Tibial artery (tissue), 4 donors: ENCODE measurements around the gene CENPB.

Source experiments
- DNase-seq, 2 donors: peaks; one replicate each; pipeline ENCODE4 v3.0.0-alpha.2; 2019
- H3K27ac ChIP-seq, 2 donors: fragments of 200-600 bp; sonication (generic) in 1 of 2; 1 replicate in 1 of 2; 2 replicates in 1 of 2; pipeline ENCODE4 v1.5.1; 2018 to 2019; ENCODE audit warnings: mild to moderate bottlenecking in 1 of 2
- H3K27me3 ChIP-seq, 2 donors: fragments of 200-600 bp; sonication (generic) in 1 of 2; one replicate each; pipeline versions ENCODE4 v1.5.1 to v1.6.0; 2016 to 2019
- H3K36me3 ChIP-seq, 3 donors: fragments of 200-600 bp; sonication (generic) in 2 of 3; one replicate each; pipeline ENCODE4 v1.5.1; 2016 to 2019; ENCODE audit warnings: mild to moderate bottlenecking in 2 of 3
- H3K4me1 ChIP-seq, 4 donors: fragments of 200-600 bp; sonication (generic) in 2 of 4; 1 replicate in 3 of 4; 2 replicates in 1 of 4; pipeline ENCODE4 v1.5.1; 2016 to 2019
- H3K4me3 ChIP-seq, 2 donors: fragments of 200-600 bp; sonication (generic) in 1 of 2; 1 replicate in 1 of 2; 2 replicates in 1 of 2; pipeline ENCODE4 v1.5.1; 2018 to 2019; ENCODE audit warnings: mild to moderate bottlenecking in 2 of 2
- H3K9me3 ChIP-seq, 3 donors: fragments of 200-600 bp; sonication (generic) in 1 of 3; one replicate each; pipeline ENCODE4 v1.5.1; 2016 to 2019
- intact Hi-C: fragments of 100-400 bp; cut with DNase I; formaldehyde crosslinking; loops from one replicate; pipeline ENCODE4 v1.15.0; 2023; ENCODE audit warnings: low total_unique reads
- TF ChIP-seq, protein P1 (sequence below), 2 experiments: fragments of 200-600 bp in 1 of 2; fragments of 450-650 bp in 1 of 2; IDR thresholded peaks; one replicate each; pipeline ENCODE4 v1.5.1; 2017 to 2019; ENCODE audit warnings: antibody characterized with exemption in 2 of 2, mild to moderate bottlenecking in 1 of 2, moderate library complexity in 1 of 2

Gene CENPB

DNA sequence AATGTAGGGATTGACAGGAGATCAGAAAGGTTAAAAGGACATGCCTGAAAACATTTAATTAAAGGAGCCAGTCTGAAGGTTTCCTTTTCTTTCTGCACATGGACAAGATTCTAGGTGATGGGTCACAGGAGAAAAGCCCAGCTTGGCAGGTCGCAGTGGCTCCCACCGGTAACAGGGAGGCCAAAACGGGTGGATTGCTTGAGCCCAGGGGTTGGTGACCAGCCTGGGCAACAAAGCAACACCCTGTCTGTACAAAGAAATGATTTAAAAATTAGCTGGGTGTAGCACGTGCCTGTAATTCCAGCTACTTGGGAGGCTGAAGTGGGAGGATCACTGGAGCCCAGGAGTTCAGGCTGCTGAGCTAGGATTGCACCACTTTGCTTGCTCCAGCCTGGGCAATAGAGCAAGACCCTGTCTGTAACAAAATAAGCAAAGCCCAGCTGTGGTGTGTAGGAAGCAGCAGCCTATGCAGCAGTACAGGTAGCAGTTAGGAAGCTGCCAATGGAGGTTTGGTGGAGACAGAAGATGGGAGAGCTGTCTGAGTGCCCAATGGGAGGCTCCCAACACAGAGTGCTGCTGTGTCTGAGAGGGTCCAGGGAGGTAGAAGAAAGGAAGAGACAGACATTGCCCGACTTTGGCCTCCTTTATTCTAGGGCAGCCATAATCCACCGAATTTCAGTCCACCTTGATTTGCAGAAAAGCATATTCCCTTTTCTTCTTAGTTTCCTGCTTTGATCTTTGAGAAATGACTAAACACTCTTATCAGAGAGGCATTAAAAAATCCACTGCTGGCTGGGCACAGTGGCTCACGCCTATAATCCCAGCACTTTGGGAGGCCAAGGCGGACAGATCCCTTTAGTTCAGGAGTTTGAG lies 26.7 kb upstream of the CENPB start:
- Histone ChIP-seq H3K27me3 (no peaks in the 10 kb centered on the region), H3K27ac (peak overlapping the region; percentile 82 to 84), H3K36me3 (no peaks in the 10 kb centered on the region), H3K4me1 (peaks cover 0 to 42% (median 26%) of the 10 kb centered on the region in 4 donors), H3K9me3 (no peaks in the 10 kb centered on the region), H3K4me3 (no peak overlapping the region)
- TF ChIP-seq, protein P1, sequence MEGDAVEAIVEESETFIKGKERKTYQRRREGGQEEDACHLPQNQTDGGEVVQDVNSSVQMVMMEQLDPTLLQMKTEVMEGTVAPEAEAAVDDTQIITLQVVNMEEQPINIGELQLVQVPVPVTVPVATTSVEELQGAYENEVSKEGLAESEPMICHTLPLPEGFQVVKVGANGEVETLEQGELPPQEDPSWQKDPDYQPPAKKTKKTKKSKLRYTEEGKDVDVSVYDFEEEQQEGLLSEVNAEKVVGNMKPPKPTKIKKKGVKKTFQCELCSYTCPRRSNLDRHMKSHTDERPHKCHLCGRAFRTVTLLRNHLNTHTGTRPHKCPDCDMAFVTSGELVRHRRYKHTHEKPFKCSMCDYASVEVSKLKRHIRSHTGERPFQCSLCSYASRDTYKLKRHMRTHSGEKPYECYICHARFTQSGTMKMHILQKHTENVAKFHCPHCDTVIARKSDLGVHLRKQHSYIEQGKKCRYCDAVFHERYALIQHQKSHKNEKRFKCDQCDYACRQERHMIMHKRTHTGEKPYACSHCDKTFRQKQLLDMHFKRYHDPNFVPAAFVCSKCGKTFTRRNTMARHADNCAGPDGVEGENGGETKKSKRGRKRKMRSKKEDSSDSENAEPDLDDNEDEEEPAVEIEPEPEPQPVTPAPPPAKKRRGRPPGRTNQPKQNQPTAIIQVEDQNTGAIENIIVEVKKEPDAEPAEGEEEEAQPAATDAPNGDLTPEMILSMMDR (IDR thresholded peaks at IDR 0.05), result no peak
- no peak for DNase-seq
- intact Hi-C loops, result no loop called here

DNA sequence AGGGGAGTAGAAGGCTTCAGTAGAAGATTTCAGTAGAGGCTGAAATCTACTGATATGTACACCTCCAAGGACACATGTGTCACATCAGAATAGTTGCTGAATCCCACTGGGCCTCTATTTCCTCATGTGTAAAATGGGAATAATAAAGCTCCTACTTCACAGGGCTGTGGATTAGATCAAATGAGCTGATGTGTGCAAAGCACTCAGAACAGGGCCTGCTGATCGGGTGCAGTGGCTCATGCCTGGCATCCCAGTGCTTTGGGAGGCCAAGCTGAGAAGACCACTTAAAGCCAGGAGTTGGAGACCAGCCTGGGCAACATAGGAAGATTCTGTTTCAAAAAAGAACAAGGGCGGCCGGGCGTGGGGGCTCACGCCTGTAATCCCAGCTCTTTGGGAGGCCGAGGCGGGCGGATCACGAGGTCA lies 25.7 kb upstream of the CENPB start:
- H3K4me3 ChIP-seq, result no peak overlapping the region
- DNase-seq, result no peak
- H3K27ac ChIP-seq, result peak overlapping the region; percentile 82 to 84
- H3K27me3 ChIP-seq, result no peaks in the 10 kb centered on the region
- intact Hi-C loops, result no loop called here
- H3K9me3 ChIP-seq, result no peaks in the 10 kb centered on the region
- H3K4me1 ChIP-seq, result peaks cover 0 to 51% (median 35%) of the 10 kb centered on the region in 4 donors
- H3K36me3 ChIP-seq, result no peaks in the 10 kb centered on the region
- TF ChIP-seq, protein P1 (IDR thresholded peaks at IDR 0.05), result no peak

DNA sequence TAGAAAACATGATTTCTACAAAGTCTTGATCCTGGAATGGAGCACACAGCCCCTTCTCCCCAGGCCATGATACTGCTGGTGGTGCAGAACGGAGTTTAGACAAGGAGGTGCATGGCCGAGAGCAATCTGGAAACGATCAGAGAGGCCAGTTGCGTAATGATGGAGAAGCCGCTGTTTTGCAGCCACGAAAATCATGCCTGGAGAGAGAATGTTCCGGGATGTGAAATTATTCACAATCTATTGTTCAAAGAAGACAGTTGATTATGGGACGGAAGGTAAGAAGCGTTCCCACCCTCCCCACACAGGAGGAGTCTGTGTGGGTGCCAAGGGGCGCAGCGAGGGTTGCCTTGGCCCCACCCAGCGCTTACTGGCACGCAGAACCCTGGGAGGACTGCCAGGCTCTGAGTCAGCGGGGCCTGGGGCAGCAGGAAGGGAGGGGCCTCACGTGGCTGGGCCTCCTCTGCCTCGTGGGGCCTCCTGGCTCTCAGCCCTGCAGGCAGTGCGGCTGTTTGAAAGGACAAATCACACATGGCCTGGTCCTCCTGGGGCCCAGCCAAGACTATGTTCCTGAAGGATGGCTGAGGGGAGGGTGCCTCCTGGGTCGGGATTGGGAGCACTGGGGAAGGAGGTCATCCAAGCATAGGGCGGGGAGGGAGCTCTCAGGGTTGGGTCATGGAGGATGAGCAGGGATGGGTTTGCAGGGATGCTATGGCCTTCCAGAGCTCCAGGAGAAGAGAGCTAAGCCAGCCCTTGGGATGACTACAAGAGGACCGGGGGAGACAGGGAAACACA lies 25.1 kb upstream of the CENPB start:
- intact Hi-C loops, result no loop called here
- peak overlapping the region; percentile 49 to 61 for H3K4me3 ChIP-seq
- no peaks in the 10 kb centered on the region for H3K36me3 ChIP-seq
- H3K4me1 ChIP-seq, result peaks cover 0 to 57% (median 41%) of the 10 kb centered on the region in 4 donors
- TF ChIP-seq, protein P1 (IDR thresholded peaks at IDR 0.05), result peak in 1 of 2 experiments; percentile 5
- peak overlapping the region; percentile 82 to 84 for H3K27ac ChIP-seq
- H3K27me3 ChIP-seq, result no peaks in the 10 kb centered on the region
- DNase-seq, result peak; percentile 98 to 100
- H3K9me3 ChIP-seq, result no peaks in the 10 kb centered on the region

DNA sequence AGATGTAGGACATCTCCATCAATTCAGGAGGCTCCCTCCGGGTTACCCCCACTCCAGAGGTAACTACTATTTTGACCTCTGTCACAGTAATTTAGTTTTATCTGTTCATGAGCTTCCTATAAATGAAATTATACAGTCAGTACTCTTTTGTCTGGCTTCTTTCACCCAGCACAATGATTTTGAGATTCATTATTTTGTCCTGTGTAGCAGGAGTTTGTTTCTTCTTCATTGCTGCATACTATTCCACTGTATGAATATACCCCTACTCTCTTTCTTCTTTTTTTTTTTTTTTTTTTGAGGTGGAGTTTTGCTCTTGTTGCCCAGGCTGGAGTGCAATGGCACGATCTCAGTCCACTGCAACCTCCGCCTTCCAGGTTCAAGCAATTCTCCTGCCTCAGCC lies 22.0 kb upstream of the CENPB start:
- Histone ChIP-seq H3K4me1 (peaks cover 0 to 70% (median 50%) of the 10 kb centered on the region in 4 donors), H3K9me3 (no peaks in the 10 kb centered on the region), H3K27ac (peak overlapping the region; percentile 93 to 96), H3K4me3 (no peak overlapping the region), H3K36me3 (peaks cover 16 to 24% (median 20%) of the 10 kb centered on the region in 3 donors), H3K27me3 (no peaks in the 10 kb centered on the region)
- no peak for DNase-seq
- TF ChIP-seq, protein P1 (IDR thresholded peaks at IDR 0.05), result no peak
- intact Hi-C loops, result no loop called here

DNA sequence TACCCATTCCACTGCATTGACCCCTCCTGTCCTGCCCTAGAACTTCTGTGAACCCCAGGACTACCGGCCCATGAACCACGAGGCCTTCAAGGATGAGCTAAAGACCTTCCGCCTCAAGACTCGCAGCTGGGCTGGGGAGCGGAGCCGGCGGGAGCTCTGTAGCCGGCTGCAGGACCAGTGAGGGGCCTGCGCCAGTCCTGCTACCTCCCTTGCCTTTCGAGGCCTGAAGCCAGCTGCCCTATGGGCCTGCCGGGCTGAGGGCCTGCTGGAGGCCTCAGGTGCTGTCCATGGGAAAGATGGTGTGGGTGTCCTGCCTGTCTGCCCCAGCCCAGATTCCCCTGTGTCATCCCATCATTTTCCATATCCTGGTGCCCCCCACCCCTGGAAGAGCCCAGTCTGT lies 18.2 kb upstream of the CENPB start:
- Histone ChIP-seq H3K4me1 (peaks cover 0 to 42% (median 33%) of the 10 kb centered on the region in 4 donors), H3K9me3 (no peaks in the 10 kb centered on the region), H3K27me3 (no peaks in the 10 kb centered on the region), H3K4me3 (no peak overlapping the region), H3K36me3 (peaks cover 41 to 62% (median 54%) of the 10 kb centered on the region in 3 donors), H3K27ac (peak overlapping the region; percentile 93 to 96)
- no peak for DNase-seq
- TF ChIP-seq, protein P1 (IDR thresholded peaks at IDR 0.05), result no peak
- intact Hi-C loops, result no loop called here
